Fibroblast of the aortic adventitia (primary cell): ENCODE measurements around the gene CACNA2D1. TPM values are rescaled to one million over a fixed set of nuclear protein-coding genes. Genes with fewer than 3 reads are reported as not detected.

Source experiments
- DNase-seq: peaks from one replicate; pipeline ENCODE4 v3.0.0-alpha.2; 2010; ENCODE audit warnings: low read depth
- H3K4me3 ChIP-seq: 2 replicates; pipeline ENCODE4 v1.5.1; 2011; ENCODE audit warnings: low read depth, mild to moderate bottlenecking, control low read depth, low read length, moderate library complexity
- total RNA-seq: library from RNA; depleted of rRNA; stranded (reverse); fragments of >200 nt; gene quantifications from 2 replicates; pipeline ENCODE4 v1.2.3, GENCODE V29; 2012; ENCODE audit warnings: low replicate concordance
- TF ChIP-seq, protein P1 (sequence below): IDR thresholded peaks from 2 replicates; pipeline ENCODE4 v1.5.1; 2011; ENCODE audit warnings: mild to moderate bottlenecking, low read length, control low read depth, inconsistent platforms; ENCODE audit not compliant: insufficient read depth

CACNA2D1 gene
- total RNA-seq, 1 donor: 90.5 TPM

GRCh38 chr7:81925530-81925929, 518.0 kb downstream of the CACNA2D1 start:
- no peak for DNase-seq
- no peak overlapping the region for H3K4me3 ChIP-seq
- TF ChIP-seq, protein P1, sequence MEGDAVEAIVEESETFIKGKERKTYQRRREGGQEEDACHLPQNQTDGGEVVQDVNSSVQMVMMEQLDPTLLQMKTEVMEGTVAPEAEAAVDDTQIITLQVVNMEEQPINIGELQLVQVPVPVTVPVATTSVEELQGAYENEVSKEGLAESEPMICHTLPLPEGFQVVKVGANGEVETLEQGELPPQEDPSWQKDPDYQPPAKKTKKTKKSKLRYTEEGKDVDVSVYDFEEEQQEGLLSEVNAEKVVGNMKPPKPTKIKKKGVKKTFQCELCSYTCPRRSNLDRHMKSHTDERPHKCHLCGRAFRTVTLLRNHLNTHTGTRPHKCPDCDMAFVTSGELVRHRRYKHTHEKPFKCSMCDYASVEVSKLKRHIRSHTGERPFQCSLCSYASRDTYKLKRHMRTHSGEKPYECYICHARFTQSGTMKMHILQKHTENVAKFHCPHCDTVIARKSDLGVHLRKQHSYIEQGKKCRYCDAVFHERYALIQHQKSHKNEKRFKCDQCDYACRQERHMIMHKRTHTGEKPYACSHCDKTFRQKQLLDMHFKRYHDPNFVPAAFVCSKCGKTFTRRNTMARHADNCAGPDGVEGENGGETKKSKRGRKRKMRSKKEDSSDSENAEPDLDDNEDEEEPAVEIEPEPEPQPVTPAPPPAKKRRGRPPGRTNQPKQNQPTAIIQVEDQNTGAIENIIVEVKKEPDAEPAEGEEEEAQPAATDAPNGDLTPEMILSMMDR: no peak

DNA sequence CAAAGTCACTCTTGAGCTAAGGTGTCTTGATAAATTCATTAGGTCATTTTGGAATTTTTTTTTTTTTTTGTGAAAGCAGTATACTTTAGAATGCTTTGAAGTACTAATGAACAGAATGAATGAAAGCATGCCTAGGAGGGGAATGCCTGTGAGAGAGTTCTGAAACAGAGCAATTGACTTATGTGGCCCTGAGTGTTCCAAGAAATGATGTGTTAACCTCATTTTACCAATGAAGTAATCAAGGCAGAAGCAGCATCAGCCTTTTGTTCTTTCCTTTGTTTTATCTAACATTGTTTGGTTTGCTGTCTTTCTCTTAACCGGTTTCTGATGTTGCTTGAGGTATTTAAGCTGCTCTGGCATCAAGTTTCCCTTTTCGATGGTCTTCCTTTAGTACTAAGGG, 519.1 kb downstream of the CACNA2D1 start:
- no peak for DNase-seq
- no peak overlapping the region for H3K4me3 ChIP-seq
- TF ChIP-seq, protein P1: no peak

DNA sequence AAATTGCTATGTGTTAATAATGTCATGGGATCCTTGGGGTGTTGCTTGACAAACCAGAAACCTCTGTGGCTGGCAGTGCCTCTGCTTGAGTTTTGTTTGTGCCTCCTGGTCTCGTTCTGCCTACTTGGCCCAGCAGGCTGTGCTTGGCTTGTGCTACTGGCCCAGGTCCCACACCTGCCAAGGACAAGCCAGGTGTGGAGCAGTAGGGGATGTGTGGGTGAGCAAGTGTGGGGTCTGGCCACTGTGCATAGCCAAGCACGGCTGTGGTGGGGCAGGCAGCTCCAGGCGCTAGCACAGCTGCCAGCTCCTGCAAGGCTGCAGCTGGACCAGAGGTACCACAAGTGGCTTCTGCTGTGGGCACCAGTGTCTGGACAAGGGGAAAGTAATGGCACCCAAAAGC, 524.1 kb downstream of the CACNA2D1 start:
- TF ChIP-seq, protein P1: no peak
- no peak overlapping the region for H3K4me3 ChIP-seq
- DNase-seq: no peak

- no peak overlapping the region for H3K4me3 ChIP-seq
- peak; percentile 18 for DNase-seq
- TF ChIP-seq, protein P1: no peak
These were observed 535.4 kb downstream of the CACNA2D1 start for GRCh38 chr7:81908220-81908619.

DNA sequence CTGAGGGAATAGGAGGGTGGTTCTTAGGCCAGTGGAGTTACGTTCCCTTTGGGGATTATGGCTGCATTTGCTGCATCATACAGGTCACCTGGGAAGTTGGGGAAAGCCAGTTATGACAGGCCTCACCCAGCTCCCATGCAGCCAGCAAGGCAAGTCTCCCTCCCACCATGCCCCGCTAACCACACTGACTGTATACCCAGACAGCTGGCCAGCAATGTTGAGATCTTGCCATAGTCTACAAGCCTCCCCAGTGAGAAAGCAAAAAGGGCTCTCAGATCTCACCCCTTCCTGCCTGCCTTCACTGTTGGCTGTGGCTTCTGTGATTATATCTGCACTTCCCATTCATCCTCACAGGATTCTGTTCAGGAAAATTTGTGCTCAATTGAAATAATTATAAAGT, 540.5 kb downstream of the CACNA2D1 start:
- H3K4me3 ChIP-seq: no peak overlapping the region
- TF ChIP-seq, protein P1: no peak
- DNase-seq: no peak

DNA sequence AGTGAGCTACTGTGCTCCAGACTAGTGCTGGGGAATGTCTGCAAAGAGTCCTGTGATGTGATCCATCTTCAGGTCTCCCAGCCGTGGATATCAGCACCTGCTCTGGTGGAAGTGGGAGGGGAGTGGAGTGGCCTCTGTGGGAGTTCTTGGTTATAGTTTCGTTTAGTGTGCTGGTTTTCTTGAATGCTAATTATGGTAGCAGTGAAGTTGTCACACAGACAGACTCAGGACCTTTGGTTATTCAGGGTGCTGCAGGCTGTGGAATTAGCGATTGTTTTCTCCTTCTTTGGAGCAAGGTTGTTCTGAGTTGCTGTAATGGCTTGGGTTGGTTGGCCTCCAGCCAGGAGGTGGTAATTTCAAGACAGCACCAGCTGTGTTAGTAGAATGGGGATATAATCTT, 541.0 kb downstream of the CACNA2D1 start:
- no peak for DNase-seq
- TF ChIP-seq, protein P1: no peak
- H3K4me3 ChIP-seq: no peak overlapping the region
